ENCODE results near the gene CFAP74. TPM values are rescaled to one million over a fixed set of nuclear protein-coding genes. Genes with fewer than 3 reads are reported as not detected.

CFAP74 gene
- total and polyA plus RNA-seq, 9 of the 15 experiments (the other 6 are each of a cell fraction or from before 2014, with no cell fraction given), result 0.03 to 0.15 (median 0.05) TPM; not detected in 6

DNA sequence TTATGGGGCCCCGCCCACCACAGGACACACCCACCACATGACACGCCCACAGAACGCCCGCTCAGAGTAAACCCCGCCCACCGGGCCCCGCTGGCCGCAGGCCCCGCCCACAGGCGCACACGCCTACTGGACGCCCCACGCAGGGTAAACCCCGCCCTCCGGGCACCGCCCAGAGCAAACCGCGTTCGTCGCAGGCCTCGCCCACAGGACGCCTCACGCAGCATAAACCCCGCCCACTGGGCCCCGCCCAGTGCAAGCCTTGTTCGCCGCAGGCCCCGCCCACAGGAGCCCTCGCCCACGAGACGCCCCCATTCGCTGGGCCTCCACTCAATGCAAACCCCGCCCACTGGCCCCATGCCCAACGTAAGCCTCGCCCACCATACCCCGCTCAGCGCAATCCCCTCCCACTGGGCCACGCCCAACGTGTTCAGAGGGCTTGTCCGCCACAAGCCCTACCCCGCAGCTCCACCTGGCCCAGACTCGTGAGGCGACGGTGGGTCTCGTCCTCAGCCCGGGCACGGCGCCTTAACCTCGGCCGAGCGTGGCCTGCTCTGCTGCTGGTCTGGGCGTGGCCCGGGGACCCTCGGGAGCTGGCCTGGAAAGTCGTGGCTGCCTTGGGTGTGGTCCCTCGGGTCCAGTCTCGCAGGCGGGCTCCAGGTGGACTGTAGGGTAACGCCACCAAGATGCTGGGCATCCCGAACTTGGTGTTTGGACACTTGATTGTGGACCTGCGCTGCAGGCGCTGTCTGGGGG lies 84.1 kb downstream of the CFAP74 start (continued):
- peak; percentile 39; the same call in 1 of the 2 replicates for TF ChIP-seq MITF (IDR thresholded peaks at IDR 0.05)
- no peak for TF ChIP-seq ZNF77 (CRISPR knock-in tag; IDR thresholded peaks at IDR 0.05)
- no peak for TF ChIP-seq ZNF347 (CRISPR knock-in tag; IDR thresholded peaks at IDR 0.05; ENCODE audit: low read depth)
- no peak for TF ChIP-seq PTBP1 (IDR thresholded peaks at IDR 0.05; ENCODE audit: low read depth, low read length)
- peak; percentile 49 for TF ChIP-seq BHLHE40 (IDR thresholded peaks at IDR 0.05; ENCODE audit: low read length)
- TF ChIP-seq CHCHD3 (CRISPR knock-in tag; IDR thresholded peaks at IDR 0.05), result no peak
- TF ChIP-seq HNRNPL (IDR thresholded peaks at IDR 0.05; ENCODE audit: low read depth, low read length), result 0 out of 2 replicates have a peak, but pooled peaks have one; percentile 67
- no peak for TF ChIP-seq PCBP2 (IDR thresholded peaks at IDR 0.05; ENCODE audit: low read depth, low read length, poor library complexity, severe bottlenecking)
- peak in 1 of 2 experiments; percentile 82; a peak in 2 of 4 replicates for TF ChIP-seq SRF (CRISPR knock-in tag; IDR thresholded peaks at IDR 0.05)
- no peak for TF ChIP-seq BRD4 (IDR thresholded peaks at IDR 0.05)
- TF ChIP-seq, protein P1, sequence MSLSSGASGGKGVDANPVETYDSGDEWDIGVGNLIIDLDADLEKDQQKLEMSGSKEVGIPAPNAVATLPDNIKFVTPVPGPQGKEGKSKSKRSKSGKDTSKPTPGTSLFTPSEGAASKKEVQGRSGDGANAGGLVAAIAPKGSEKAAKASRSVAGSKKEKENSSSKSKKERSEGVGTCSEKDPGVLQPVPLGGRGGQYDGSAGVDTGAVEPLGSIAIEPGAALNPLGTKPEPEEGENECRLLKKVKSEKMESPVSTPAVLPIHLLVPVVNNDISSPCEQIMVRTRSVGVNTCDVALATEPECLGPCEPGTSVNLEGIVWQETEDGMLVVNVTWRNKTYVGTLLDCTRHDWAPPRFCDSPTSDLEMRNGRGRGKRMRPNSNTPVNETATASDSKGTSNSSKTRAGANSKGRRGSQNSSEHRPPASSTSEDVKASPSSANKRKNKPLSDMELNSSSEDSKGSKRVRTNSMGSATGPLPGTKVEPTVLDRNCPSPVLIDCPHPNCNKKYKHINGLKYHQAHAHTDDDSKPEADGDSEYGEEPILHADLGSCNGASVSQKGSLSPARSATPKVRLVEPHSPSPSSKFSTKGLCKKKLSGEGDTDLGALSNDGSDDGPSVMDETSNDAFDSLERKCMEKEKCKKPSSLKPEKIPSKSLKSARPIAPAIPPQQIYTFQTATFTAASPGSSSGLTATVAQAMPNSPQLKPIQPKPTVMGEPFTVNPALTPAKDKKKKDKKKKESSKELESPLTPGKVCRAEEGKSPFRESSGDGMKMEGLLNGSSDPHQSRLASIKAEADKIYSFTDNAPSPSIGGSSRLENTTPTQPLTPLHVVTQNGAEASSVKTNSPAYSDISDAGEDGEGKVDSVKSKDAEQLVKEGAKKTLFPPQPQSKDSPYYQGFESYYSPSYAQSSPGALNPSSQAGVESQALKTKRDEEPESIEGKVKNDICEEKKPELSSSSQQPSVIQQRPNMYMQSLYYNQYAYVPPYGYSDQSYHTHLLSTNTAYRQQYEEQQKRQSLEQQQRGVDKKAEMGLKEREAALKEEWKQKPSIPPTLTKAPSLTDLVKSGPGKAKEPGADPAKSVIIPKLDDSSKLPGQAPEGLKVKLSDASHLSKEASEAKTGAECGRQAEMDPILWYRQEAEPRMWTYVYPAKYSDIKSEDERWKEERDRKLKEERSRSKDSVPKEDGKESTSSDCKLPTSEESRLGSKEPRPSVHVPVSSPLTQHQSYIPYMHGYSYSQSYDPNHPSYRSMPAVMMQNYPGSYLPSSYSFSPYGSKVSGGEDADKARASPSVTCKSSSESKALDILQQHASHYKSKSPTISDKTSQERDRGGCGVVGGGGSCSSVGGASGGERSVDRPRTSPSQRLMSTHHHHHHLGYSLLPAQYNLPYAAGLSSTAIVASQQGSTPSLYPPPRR (CRISPR knock-in tag; IDR thresholded peaks at IDR 0.05; ENCODE audit: borderline replicate concordance), result no peak
- TF ChIP-seq ZBED1 (IDR thresholded peaks at IDR 0.05), result 0 out of 2 replicates have a peak, but pooled peaks have one; percentile 20
- peak; percentile 48; the same call in 1 of the 2 replicates for TF ChIP-seq CREM (IDR thresholded peaks at IDR 0.05; ENCODE audit: low read depth)
- peak; percentile 82 for TF ChIP-seq MAX (CRISPR knock-in tag; IDR thresholded peaks at IDR 0.05)
- TF ChIP-seq ZFP36 (IDR thresholded peaks at IDR 0.05; ENCODE audit: low read depth, low read length, partially characterized antibody), result peak; percentile 17
